Activated naive CD4-positive, alpha-beta T cell treated with Interleukin-2 at 50 U/mL for 16 hours (primary cell): Measurements from ENCODE around the gene PPP2R5C.
"Not testable (repeated sequence)": the region's sequence is repeated elsewhere in the genome, so short reads cannot be mapped to it uniquely, and the experiment has no call there.

Experiments used
- DNase-seq: peaks from one replicate; pipeline ENCODE4 v3.0.0-alpha.2; 2020

Gene PPP2R5C

DNA sequence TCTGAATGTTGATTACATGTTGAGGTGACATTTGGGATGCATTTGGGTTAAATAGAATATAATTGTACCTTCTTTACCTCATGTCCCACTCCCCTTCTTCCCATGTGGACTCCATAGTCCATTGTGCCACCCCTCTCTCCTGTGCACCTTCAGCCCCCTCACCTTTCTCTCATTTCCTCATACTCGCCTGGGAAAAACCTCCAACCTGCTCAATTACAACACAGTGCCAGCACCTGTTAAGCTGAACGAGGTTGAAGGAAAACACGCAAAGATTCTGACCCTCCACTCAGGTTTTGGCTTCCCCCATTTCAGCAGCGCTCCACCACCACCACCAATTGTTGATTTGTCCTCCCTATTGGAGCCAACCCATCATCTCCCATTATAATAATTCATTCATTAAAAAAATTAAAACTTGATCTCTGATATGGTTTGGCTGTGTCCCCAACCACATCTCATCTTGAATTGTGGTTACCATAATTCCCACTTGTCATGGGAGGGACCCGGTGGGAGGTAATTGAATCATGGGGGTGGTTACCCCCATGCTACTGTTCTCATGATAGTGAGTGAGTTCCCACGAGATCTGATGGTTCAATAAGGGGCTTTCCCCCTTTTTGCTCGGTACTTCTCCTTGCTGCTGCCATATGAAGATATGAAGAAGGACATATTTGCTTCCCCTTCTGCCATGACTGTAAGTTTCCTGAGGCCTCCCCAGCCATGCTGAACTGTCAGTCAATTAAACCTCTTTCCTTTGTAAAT, 33.7 kb upstream of the PPP2R5C start:
- DNase-seq: no peak

GRCh38 chr14:101728367-101728742, 33.2 kb upstream of the PPP2R5C start:
- no peak for DNase-seq

DNA sequence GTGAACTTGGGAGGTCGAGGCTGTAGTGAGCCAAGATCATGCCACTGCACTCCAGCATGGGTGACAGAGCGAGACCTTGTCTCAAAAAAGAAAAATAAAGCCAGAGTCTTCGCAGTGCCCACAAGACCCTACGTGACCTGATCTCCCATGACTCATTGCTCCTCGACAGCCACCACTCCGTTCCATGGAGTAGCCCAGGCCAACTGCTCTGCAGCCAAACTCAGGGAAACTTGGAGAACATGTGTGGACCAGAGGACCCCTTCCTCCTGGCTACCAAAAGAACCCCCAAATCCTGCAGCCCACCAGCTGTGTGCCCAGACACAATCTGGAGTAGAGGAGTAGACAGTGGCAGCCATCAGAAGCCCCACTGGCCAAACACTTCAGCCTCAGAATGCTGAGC, 32.1 kb upstream of the PPP2R5C start:
- no peak for DNase-seq

DNA sequence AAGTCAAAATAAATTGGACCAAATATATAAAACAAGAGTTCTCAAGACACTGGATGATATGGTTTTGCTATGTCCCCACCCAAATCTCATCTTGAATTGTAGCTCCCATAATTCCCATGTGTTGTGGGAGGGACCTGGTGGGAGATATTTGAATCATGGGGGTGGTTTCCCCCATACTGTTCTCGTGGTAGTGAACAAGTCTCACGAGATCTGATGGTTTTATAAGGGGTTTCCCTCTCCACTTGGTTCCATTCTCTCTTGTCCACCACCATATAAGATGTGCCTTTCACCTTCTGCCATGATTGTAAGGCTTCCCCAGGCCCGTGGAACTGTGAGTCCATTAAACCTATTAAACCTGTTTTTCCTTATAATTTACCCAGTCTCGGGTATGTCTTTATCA, 31.4 kb upstream of the PPP2R5C start:
- not testable (repeated sequence) for DNase-seq

GRCh38 chr14:101730626-101731186, 30.8 kb upstream of the PPP2R5C start:
- no peak for DNase-seq

DNA sequence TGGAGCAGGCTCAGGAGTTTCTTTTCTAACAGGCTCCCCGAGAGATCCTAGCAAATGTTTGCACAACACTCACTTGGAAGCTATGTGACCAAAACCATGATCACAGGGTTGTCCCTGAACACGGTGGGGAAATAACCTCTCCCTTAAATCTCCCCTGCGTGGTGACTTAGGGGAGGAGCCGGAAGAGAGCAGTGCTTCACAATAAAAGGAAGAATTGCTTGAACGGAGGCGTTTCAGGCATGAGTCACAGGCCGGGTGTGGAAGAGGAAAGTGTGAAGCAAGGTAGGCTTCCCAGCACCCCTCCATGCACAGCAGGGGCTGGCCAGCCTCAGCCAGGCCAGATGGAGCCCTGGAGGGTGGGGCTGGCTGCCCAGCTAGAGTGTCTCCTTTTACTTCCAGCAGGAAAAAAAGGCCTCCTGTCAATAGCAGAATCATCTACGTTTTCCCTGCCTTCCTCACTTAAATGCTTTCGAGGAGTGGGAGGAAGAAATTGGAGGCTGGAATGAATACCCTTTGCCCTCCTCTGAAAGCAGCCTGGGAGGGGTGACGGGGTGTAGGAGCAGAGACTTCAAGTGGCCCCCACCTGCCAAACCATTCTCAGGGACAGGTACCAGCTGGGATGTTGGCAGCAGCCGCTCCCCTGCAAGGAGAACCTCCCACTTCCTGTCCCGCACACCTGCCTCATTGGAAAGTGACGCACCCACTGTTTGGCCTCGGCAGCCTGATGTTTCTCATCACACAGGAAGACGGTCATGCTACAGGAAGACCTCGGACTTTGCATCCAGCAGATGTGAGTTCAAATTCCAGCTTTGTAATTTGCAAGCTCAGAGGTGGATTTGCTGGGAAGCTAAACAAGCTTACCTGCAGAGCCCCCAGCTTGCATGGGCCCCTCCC, 30.1 kb upstream of the PPP2R5C start:
- peak; percentile 87 for DNase-seq

- no peak for DNase-seq
Measured at GRCh38 chr14:101732118-101732517, 29.4 kb upstream of the PPP2R5C start.

DNA sequence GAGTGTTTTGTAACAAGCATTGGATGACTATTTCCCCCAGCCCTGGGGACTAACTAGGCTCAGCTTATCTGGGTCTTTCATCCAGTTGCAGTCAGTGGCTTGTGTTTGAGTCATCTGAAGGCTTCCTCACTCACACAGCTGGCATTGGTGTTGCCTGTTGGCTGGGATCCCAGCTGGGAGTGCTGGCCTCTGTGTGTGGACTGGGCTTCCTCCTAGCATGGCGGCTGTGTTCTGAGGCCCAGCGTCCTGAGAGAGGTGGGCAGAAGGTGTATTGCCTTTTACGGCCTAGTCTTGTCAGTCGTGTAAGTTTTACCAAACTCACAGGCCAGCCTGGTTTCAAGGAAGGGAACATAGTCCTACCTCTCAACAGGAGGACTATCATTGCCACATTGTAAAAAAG, 28.3 kb upstream of the PPP2R5C start:
- no peak for DNase-seq

- no peak for DNase-seq
Measured at GRCh38 chr14:101734246-101734847, 27.2 kb upstream of the PPP2R5C start.

- DNase-seq: no peak
Measured at GRCh38 chr14:101735453-101735852, 26.1 kb upstream of the PPP2R5C start.

DNA sequence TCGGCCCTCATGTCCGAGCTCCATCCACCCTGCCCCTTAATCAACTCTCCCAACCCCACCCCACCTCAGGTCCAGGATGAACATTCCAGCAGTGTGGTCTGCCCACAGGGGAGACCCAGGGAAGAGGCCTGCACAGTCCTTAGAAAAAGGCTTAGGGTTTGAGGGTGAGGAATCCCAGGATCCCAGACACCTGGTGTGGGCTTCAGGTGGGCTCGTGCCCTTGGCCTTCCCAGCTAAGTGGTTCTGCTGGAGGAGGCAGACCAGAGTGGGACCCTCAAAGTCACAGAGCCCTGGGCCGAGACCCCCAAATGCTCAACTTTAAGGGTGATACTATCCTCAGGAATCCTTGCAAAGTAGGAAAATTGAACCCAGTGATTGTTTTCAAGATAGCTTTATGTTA, 25.4 kb upstream of the PPP2R5C start:
- DNase-seq: no peak

DNA sequence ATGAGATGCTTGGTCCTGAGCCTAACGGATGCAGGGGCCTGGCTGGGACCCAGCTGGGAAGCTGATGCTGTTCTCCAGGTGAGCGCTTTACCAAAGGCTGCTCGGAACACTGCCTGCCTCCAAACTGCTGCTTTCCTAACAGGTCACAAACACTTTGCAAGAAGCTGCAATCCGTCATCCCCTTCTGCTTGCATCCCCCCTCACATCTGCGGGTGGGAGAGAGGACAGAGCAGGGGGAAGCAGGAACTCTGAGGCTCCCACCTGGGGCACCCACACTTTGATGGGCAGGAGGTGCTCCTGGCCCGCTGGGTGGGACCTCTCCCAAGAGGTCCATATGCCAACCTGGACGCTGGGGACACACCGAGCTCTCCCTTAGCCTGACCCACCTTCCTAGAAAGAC, 24.9 kb upstream of the PPP2R5C start:
- no peak for DNase-seq

DNA sequence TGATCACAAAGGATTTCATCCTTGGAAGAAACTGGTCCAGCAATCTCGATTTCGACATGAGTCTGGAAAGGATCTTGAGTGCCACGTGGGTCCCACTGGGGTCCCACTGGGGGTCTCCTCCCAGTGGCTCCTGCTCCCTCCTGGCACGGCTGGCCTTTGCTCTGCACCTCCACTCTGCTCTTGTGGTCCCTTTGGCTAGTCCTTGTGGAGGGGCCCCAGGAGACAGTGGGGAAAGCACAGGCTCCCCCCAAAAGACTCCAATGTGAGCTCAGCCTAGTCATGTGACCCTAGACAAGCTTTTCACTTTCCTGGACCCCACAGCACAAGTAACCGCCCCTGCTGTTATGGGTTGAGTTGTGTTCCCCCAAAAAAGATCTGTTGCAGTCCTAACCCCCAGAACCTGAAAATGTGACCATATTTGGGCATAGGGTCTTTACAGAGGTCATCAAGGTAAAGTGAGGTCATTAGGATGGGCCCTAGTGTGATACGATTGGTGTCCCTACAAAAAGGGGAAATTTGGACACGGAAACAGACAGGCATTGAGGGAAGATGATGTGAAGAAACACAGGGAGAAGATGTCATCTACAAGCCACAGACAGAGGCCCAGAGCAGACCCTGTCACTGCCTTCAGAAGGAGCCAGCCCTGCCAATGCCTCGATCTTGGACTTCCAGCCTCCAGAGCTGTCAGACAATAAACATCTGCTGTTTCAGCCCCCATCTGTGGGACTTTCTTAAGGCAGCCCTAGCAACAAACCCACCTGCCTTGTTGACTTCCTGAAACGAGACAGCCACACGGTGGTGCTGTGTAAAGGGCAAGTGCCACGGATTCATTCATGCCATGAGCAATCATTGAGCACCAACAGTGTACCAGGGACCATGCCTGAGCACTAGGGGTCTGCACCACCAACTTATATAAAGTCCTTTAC, 23.8 kb upstream of the PPP2R5C start:
- peak; percentile 37 for DNase-seq

GRCh38 chr14:101738703-101739320, 22.7 kb upstream of the PPP2R5C start:
- no peak for DNase-seq

DNA sequence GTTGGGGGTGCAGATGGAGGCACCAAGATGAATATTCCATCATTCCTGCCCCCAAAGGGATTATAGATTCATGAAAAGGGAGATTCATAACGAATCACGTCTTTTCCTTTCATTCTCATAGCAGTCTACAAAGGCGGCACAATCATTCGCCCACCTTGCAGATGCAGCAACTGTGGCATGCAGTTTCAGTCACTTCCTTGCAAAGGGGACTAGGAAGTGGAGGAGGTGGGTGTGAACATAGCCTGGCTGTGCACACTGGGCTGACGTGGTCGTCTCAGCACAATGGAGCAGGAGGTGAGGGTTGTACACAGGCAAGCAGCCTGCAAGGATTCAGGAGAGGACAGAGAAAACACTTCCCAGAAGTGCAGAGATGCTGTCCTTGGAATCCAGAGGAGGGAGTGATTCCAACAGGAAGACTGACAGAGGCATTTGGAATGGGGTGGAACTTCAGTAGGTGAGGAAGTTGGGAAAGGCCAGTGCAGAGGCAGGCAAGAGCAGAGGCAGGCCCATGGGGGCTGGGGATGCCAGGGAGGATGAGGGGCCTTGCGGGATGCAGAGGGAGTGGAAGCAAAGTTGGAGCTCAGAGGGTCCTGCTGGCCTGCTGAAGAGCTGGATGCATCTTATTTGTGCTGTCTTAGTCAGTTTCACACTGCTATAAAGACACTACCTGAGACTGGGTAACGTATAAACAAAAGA, 21.9 kb upstream of the PPP2R5C start:
- no peak for DNase-seq

- no peak for DNase-seq
Measured at GRCh38 chr14:101740981-101741380, 20.5 kb upstream of the PPP2R5C start.

DNA sequence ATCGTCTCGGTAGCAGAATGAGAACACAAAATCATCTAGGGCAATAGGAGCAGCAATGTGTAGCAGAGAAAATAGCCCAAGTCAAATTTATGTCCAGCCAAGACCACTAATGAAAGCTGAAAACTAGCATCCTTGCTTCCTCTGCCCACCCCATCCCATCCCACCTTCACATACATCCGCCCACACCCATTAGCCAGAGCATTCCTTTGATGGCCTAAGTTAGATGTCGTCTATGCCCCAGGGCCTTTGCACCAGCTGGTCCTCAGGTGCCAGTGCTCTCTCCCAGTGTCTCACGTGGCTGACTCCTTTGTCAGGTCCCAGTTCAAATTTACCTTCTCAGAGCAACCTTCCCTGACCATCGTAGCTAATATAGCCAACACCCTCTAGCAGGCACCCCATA, 17.8 kb upstream of the PPP2R5C start:
- DNase-seq: no peak

GRCh38 chr14:101744382-101744781, 17.1 kb upstream of the PPP2R5C start:
- DNase-seq: not testable (repeated sequence)

- DNase-seq: not testable (repeated sequence)
Measured at GRCh38 chr14:101749756-101750155, 11.8 kb upstream of the PPP2R5C start.

GRCh38 chr14:101754893-101755292, 6.6 kb upstream of the PPP2R5C start:
- no peak for DNase-seq
